Breast epithelium (tissue), 3 donors: ENCODE measurements around the gene GPM6B.

Experiments used
- CTCF ChIP-seq, 3 donors: fragments of 450-650 bp; IDR thresholded peaks; one replicate each; pipeline ENCODE4 v1.5.1; 2016 to 2017; ENCODE audit warnings: antibody characterized with exemption in 3 of 3, mild to moderate bottlenecking in 3 of 3, moderate library complexity in 3 of 3
- POLR2A ChIP-seq: fragments of 450-650 bp; IDR thresholded peaks from one replicate; pipeline ENCODE4 v1.6.1; 2016; ENCODE audit warnings: antibody characterized with exemption, mild to moderate bottlenecking, moderate library complexity

DNA sequence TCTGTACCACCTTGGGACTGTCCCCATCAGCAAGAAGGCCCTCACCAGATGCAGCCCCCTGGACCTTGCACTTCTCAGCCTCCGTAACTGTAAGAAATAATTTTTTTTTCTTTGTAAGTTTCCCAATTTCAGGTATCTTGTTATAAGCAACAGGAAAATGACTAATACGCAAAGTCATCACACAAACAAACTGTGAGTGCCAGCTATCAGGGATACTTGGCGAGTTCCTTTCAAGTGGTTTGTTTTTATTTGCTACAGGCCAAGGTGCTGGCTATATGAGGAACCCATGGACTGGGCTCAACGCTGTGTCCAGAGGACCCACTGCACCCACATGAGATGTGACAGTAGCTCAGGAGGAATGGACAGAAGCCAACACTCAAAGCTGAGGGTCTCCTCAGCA is 11.5 kb upstream of the GPM6B start:
- TF ChIP-seq CTCF (IDR thresholded peaks at IDR 0.05) = no peak
- no peak for TF ChIP-seq POLR2A
